SK-N-SH (cell line): ENCODE measurements around the gene RAPGEF2. TPM values are rescaled to one million over a fixed set of nuclear protein-coding genes. Genes with fewer than 3 reads are reported as not detected.

Experiments used
- CTCF ChIA-PET: fragments of 300-600, 350-600 bp; formaldehyde crosslinking; extraction: SDS; loops from one replicate; lab custom pipeline; 2021; lab: Yijun Ruan, JAX
- POLR2A ChIA-PET: fragments of 350-600 bp; sonication (Branson Sonifier 250); formaldehyde crosslinking; extraction: SDS; loops from one replicate; lab custom pipeline; 2020; ENCODE audit warnings: antibody characterized with exemption, inconsistent platforms; lab: Yijun Ruan, JAX
- DNase-seq: peaks from one replicate; pipeline ENCODE4 v3.0.0; 2012
- H2AFZ ChIP-seq: fragments of 200-600 bp; sonication (generic); 2 replicates; pipeline ENCODE4 v1.8.1; 2016; ENCODE audit warnings: antibody characterized with exemption, mild to moderate bottlenecking, low read depth
- H3F3A ChIP-seq: fragments of 200-600 bp; sonication (generic); replicated peaks from 2 replicates; pipeline ENCODE3; 2016; ENCODE audit warnings: antibody characterized with exemption, mild to moderate bottlenecking; ENCODE audit not compliant: insufficient read depth
- H3K27ac ChIP-seq, 2 experiments: fragments of 200-500 bp in 1 of 2; fragments of 200-600 bp in 1 of 2; sonication (Bioruptor generic) in 1 of 2; sonication (generic), shearing (Covaris generic) in 1 of 2; 2 replicates each; pipeline versions ENCODE4 v1.5.1 to v1.6.1; 2014 to 2016; ENCODE audit warnings: low read depth in 2 of 2, inconsistent platforms in 1 of 2, low read length in 1 of 2, mild to moderate bottlenecking in 1 of 2, mixed read lengths in 1 of 2
- H3K27me3 ChIP-seq: fragments of 200-600 bp; sonication (generic), shearing (Covaris generic); 2 replicates; pipeline ENCODE4 v1.6.1; 2016; ENCODE audit warnings: mixed run types; ENCODE audit not compliant: insufficient read depth
- H3K36me3 ChIP-seq, 2 experiments: fragments of 200-500 bp in 1 of 2; fragments of 200-600 bp in 1 of 2; sonication (Bioruptor generic) in 1 of 2; sonication (generic) in 1 of 2; replicated peaks in 1 of 2; 2 replicates each; pipeline versions ENCODE3 to v1.5.1; 2014 to 2016; ENCODE audit warnings: low read length in 1 of 2, mild to moderate bottlenecking in 1 of 2; ENCODE audit not compliant: insufficient read depth in 2 of 2, control insufficient read depth in 1 of 2
- H3K4me1 ChIP-seq, 2 experiments: fragments of 200-500 bp in 1 of 2; fragments of 200-600 bp in 1 of 2; sonication (Bioruptor generic) in 1 of 2; sonication (generic), shearing (Covaris generic) in 1 of 2; 2 replicates each; pipeline versions ENCODE4 v1.5.1 to v1.6.1; 2014 to 2016; ENCODE audit warnings: low read depth in 1 of 2, low read length in 1 of 2, mixed run types in 1 of 2; ENCODE audit not compliant: insufficient read depth in 2 of 2, control insufficient read depth in 1 of 2
- H3K4me2 ChIP-seq: fragments of 200-600 bp; sonication (generic), shearing (Covaris generic); 2 replicates; pipeline ENCODE4 v1.6.1; 2017; ENCODE audit warnings: mixed run types
- H3K4me3 ChIP-seq, 2 experiments: fragments of 200-500 bp in 1 of 2; fragments of 200-600 bp in 1 of 2; sonication (Bioruptor generic) in 1 of 2; sonication (generic), shearing (Covaris generic) in 1 of 2; 2 replicates each; pipeline versions ENCODE4 v1.5.1 to v1.8.1; 2014 to 2016; ENCODE audit warnings: low read depth in 2 of 2, inconsistent platforms in 1 of 2, low read length in 1 of 2, mild to moderate bottlenecking in 1 of 2, mixed read lengths in 1 of 2, moderate library complexity in 1 of 2
- H3K79me2 ChIP-seq: fragments of 200-600 bp; sonication (generic); 2 replicates; pipeline ENCODE4 v1.8.1; 2017; ENCODE audit warnings: mild to moderate bottlenecking; ENCODE audit not compliant: insufficient read depth
- H3K9ac ChIP-seq: fragments of 200-600 bp; sonication (generic); 2 replicates; pipeline ENCODE4 v1.6.1; 2017; ENCODE audit warnings: mixed run types
- H3K9me2 ChIP-seq: fragments of 200-600 bp; sonication (generic); 2 replicates; pipeline ENCODE4 v1.6.1; 2017; ENCODE audit warnings: mixed run types
- H3K9me3 ChIP-seq: fragments of 200-600 bp; sonication (generic); 2 replicates; pipeline ENCODE4 v1.6.1; 2017; ENCODE audit warnings: mixed run types, mild to moderate bottlenecking, moderate library complexity
- H4K20me1 ChIP-seq: fragments of 200-600 bp; sonication (generic); 2 replicates; pipeline ENCODE4 v1.6.1; 2017; ENCODE audit warnings: mild to moderate bottlenecking, mixed run types; ENCODE audit not compliant: insufficient read depth
- CHD2 ChIP-seq: fragments of 150-350 bp; IDR thresholded peaks from 2 replicates; pipeline ENCODE4 v1.6.1; 2018; ENCODE audit warnings: low read length; ENCODE audit not compliant: partially characterized antibody
- ELF1 ChIP-seq: IDR thresholded peaks from 2 replicates; pipeline ENCODE4 v1.4.0; 2012
- FOXJ3 ChIP-seq: sonication (generic); formaldehyde crosslinking; IDR thresholded peaks from 2 replicates; pipeline ENCODE4 v1.5.1; 2020; ENCODE audit warnings: mild to moderate bottlenecking, missing genetic modification reagents
- GABPA ChIP-seq: IDR thresholded peaks from 2 replicates; pipeline ENCODE4 v1.4.0; 2012; ENCODE audit warnings: low read depth, mild to moderate bottlenecking
- MAX ChIP-seq: IDR thresholded peaks from 2 replicates; pipeline ENCODE4 v1.4.0; 2012; ENCODE audit warnings: low read depth
- MXI1 ChIP-seq: IDR thresholded peaks from 2 replicates; pipeline ENCODE4 v1.6.1; 2012; ENCODE audit warnings: mild to moderate bottlenecking, low read depth, low read length, improper control_type of control experiment
- NFIC ChIP-seq: IDR thresholded peaks from 2 replicates; pipeline ENCODE4 v1.4.0; 2012; ENCODE audit warnings: borderline replicate concordance
- PBX3 ChIP-seq: IDR thresholded peaks from 2 replicates; pipeline ENCODE4; 2012
- RAD21 ChIP-seq: IDR thresholded peaks from 2 replicates; pipeline ENCODE4 v1.6.1; 2012; ENCODE audit warnings: mild to moderate bottlenecking, low read length
- RXRA ChIP-seq: IDR thresholded peaks from 2 replicates; pipeline ENCODE4 v1.4.0; 2012; ENCODE audit warnings: low read depth, mild to moderate bottlenecking, borderline replicate concordance
- TAF1 ChIP-seq: IDR thresholded peaks from 2 replicates; pipeline ENCODE4 v1.6.1; 2012; ENCODE audit warnings: low read depth, mild to moderate bottlenecking, low read length, moderate library complexity, borderline replicate concordance
- TCF12 ChIP-seq: IDR thresholded peaks from 2 replicates; pipeline ENCODE4 v1.4.0; 2012
- YY1 ChIP-seq: IDR thresholded peaks from 2 replicates; pipeline ENCODE4 v1.4.0; 2012; ENCODE audit warnings: low read depth, mild to moderate bottlenecking
- WGBS: methylation state at CpG from one replicate; pipeline ENCODE4 v1.1.6; 2017; ENCODE audit warnings: low lambda C conversion rate; 5-methylcytosine and 5-hydroxymethylcytosine counted together
- polyA plus RNA-seq, 3 experiments: library from polyadenylated mRNA; depleted of rRNA; stranded (reverse); fragments of >200 nt; gene quantifications; 2 replicates each; pipeline ENCODE4 v1.2.3, GENCODE V29; 2012
- TF ChIP-seq, protein P1 (sequence below): fragments of 150-350 bp; IDR thresholded peaks from 2 replicates; pipeline ENCODE4 v1.6.1; 2016; ENCODE audit warnings: mild to moderate bottlenecking, low read depth, low read length
- TF ChIP-seq, protein P2 (sequence below): fragments of 200-600 bp; sonication (generic); IDR thresholded peaks from 2 replicates; pipeline ENCODE4 v1.6.1; 2017; ENCODE audit warnings: antibody characterized with exemption, mild to moderate bottlenecking, moderate library complexity
- TF ChIP-seq, protein P3 (sequence below): IDR thresholded peaks from 2 replicates; pipeline ENCODE4 v1.6.1; 2012; ENCODE audit warnings: mild to moderate bottlenecking, low read depth, low read length, moderate library complexity
- TF ChIP-seq, protein P4 (sequence below): IDR thresholded peaks from 2 replicates; pipeline ENCODE4 v1.4.0; 2012; ENCODE audit warnings: low read depth, borderline replicate concordance

Gene RAPGEF2, protein sequence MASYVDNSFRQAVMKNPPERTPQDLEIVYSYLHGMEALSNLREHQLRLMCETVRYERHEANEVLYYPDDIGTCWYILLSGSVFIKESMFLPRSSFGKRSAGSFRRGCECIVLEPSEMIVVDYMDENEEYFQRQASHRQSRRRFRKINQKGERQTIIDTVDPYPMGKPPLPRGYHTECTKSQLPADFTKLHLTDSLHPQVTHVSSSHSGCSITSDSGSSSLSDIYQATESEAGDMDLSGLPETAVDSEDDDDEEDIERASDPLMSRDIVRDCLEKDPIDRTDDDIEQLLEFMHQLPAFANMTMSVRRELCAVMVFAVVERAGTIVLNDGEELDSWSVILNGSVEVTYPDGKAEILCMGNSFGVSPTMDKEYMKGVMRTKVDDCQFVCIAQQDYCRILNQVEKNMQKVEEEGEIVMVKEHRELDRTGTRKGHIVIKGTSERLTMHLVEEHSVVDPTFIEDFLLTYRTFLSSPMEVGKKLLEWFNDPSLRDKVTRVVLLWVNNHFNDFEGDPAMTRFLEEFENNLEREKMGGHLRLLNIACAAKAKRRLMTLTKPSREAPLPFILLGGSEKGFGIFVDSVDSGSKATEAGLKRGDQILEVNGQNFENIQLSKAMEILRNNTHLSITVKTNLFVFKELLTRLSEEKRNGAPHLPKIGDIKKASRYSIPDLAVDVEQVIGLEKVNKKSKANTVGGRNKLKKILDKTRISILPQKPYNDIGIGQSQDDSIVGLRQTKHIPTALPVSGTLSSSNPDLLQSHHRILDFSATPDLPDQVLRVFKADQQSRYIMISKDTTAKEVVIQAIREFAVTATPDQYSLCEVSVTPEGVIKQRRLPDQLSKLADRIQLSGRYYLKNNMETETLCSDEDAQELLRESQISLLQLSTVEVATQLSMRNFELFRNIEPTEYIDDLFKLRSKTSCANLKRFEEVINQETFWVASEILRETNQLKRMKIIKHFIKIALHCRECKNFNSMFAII (N-terminal part only)
- polyA plus RNA-seq (2012; rRNA removed) = 19.2 and 25.0 TPM in 2 replicates
- 15.8 and 19.7 TPM in 2 replicates for polyA plus RNA-seq (2012; cell fraction: cytosol; rRNA removed)
- polyA plus RNA-seq (2012; cell fraction: nucleus; rRNA removed) = 29.6 and 50.4 TPM in 2 replicates

GRCh38 chr4:159102622-159103383 lies at the start of gene RAPGEF2:
TSS of gene RAPGEF2 (plus strand) at chr4:159103079. CDS start at chr4:159104163, 1,084 bp downstream.
- ChIA-PET CTCF (interaction anchor here (1.0 to 1.5 kb wide), 4 partner anchors 14 to 251 kb away, joined by 3 read pairs; no protein-coding TSS in a partner anchor), POLR2A (no interaction called here)
- peak within 1 kb of the TSS; percentile 90 to 96 for H3K4me3 ChIP-seq
- peak within 1 kb of the TSS; percentile 94 for H3K9ac ChIP-seq
- no peaks in the 10 kb centered on the region for H3K27me3 ChIP-seq
- H3K36me3 ChIP-seq = no peaks in the 10 kb centered on the region
- H3K4me1 ChIP-seq = peaks cover 18 to 20% of the 10 kb centered on the region in 2 experiments; a peak in 3 of 4 replicates
- no peaks in the 10 kb centered on the region for H3K9me2 ChIP-seq
- WGBS = 2% methylated on average over 37 of the region's 100 CpGs
- H3K4me2 ChIP-seq = peak within 1 kb of the TSS; percentile 89
- DNase-seq = peak; percentile 97
- H3K27ac ChIP-seq = peak within 1 kb of the TSS; percentile 79 to 88
- H3F3A ChIP-seq = no peaks in the 10 kb centered on the region
- H2AFZ ChIP-seq = peak within 1 kb of the TSS; percentile 85; the same call in 1 of the 2 replicates
- H4K20me1 ChIP-seq = peaks cover 35% of the 10 kb centered on the region
- peaks cover 38% of the 10 kb centered on the region for H3K79me2 ChIP-seq
- H3K9me3 ChIP-seq = no peaks in the 10 kb centered on the region
- TF ChIP-seq NFIC (no peak), RAD21 (no peak), MAX (peak; percentile 55; the same call in 1 of the 2 replicates), TAF1 (peak; percentile 63; the same call in 1 of the 2 replicates), RXRA (no peak), MXI1 (0 out of 2 replicates have a peak, but pooled peaks have one; percentile 64), FOXJ3 (CRISPR knock-in tag) (no peak), ELF1 (0 out of 2 replicates have a peak, but pooled peaks have one; percentile 46), CHD2 (no peak), YY1 (0 out of 2 replicates have a peak, but pooled peaks have one; percentile 40), GABPA (peak; percentile 60), PBX3 (peak; percentile 99), TCF12 (0 out of 2 replicates have a peak, but pooled peaks have one; percentile 5)
- TF ChIP-seq, protein P1, sequence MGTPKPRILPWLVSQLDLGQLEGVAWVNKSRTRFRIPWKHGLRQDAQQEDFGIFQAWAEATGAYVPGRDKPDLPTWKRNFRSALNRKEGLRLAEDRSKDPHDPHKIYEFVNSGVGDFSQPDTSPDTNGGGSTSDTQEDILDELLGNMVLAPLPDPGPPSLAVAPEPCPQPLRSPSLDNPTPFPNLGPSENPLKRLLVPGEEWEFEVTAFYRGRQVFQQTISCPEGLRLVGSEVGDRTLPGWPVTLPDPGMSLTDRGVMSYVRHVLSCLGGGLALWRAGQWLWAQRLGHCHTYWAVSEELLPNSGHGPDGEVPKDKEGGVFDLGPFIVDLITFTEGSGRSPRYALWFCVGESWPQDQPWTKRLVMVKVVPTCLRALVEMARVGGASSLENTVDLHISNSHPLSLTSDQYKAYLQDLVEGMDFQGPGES = no peak
- TF ChIP-seq, protein P2, sequence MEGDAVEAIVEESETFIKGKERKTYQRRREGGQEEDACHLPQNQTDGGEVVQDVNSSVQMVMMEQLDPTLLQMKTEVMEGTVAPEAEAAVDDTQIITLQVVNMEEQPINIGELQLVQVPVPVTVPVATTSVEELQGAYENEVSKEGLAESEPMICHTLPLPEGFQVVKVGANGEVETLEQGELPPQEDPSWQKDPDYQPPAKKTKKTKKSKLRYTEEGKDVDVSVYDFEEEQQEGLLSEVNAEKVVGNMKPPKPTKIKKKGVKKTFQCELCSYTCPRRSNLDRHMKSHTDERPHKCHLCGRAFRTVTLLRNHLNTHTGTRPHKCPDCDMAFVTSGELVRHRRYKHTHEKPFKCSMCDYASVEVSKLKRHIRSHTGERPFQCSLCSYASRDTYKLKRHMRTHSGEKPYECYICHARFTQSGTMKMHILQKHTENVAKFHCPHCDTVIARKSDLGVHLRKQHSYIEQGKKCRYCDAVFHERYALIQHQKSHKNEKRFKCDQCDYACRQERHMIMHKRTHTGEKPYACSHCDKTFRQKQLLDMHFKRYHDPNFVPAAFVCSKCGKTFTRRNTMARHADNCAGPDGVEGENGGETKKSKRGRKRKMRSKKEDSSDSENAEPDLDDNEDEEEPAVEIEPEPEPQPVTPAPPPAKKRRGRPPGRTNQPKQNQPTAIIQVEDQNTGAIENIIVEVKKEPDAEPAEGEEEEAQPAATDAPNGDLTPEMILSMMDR = no peak
- TF ChIP-seq, protein P3, sequence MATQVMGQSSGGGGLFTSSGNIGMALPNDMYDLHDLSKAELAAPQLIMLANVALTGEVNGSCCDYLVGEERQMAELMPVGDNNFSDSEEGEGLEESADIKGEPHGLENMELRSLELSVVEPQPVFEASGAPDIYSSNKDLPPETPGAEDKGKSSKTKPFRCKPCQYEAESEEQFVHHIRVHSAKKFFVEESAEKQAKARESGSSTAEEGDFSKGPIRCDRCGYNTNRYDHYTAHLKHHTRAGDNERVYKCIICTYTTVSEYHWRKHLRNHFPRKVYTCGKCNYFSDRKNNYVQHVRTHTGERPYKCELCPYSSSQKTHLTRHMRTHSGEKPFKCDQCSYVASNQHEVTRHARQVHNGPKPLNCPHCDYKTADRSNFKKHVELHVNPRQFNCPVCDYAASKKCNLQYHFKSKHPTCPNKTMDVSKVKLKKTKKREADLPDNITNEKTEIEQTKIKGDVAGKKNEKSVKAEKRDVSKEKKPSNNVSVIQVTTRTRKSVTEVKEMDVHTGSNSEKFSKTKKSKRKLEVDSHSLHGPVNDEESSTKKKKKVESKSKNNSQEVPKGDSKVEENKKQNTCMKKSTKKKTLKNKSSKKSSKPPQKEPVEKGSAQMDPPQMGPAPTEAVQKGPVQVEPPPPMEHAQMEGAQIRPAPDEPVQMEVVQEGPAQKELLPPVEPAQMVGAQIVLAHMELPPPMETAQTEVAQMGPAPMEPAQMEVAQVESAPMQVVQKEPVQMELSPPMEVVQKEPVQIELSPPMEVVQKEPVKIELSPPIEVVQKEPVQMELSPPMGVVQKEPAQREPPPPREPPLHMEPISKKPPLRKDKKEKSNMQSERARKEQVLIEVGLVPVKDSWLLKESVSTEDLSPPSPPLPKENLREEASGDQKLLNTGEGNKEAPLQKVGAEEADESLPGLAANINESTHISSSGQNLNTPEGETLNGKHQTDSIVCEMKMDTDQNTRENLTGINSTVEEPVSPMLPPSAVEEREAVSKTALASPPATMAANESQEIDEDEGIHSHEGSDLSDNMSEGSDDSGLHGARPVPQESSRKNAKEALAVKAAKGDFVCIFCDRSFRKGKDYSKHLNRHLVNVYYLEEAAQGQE = no peak
- TF ChIP-seq, protein P4, sequence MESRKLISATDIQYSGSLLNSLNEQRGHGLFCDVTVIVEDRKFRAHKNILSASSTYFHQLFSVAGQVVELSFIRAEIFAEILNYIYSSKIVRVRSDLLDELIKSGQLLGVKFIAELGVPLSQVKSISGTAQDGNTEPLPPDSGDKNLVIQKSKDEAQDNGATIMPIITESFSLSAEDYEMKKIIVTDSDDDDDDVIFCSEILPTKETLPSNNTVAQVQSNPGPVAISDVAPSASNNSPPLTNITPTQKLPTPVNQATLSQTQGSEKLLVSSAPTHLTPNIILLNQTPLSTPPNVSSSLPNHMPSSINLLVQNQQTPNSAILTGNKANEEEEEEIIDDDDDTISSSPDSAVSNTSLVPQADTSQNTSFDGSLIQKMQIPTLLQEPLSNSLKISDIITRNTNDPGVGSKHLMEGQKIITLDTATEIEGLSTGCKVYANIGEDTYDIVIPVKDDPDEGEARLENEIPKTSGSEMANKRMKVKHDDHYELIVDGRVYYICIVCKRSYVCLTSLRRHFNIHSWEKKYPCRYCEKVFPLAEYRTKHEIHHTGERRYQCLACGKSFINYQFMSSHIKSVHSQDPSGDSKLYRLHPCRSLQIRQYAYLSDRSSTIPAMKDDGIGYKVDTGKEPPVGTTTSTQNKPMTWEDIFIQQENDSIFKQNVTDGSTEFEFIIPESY = no peak
